MCF 10A (cell line): ENCODE data around the gene CACNA2D2. TPM values are rescaled to one million over a fixed set of nuclear protein-coding genes. Genes with fewer than 3 reads are reported as not detected.

Source experiments
- BruUV-seq: library from RNA; stranded (reverse); fragments of 400-500 nt; replicated peaks from 2 replicates; lab custom pipeline; 2021; lab: Mats Ljungman, UMichigan
- CTCF ChIA-PET: fragments of 300-600 bp; sonication (Branson Sonifier 250); formaldehyde crosslinking; extraction: SDS; loops from one replicate; lab custom pipeline; 2021; ENCODE audit warnings: antibody characterized with exemption, inconsistent platforms; lab: Yijun Ruan, JAX
- POLR2A ChIA-PET: fragments of 300-600, 350-650 bp; sonication (Branson Sonifier 250); formaldehyde crosslinking; extraction: SDS; loops from one replicate; lab custom pipeline; 2020; ENCODE audit warnings: antibody characterized with exemption, inconsistent platforms; lab: Yijun Ruan, JAX
- DNase-seq: peaks from one replicate; pipeline ENCODE4 v3.0.0-alpha.2; 2018; ENCODE audit not compliant: unreplicated experiment
- H3K27ac Mint-ChIP-seq: one replicate; pipeline ENCODE4 v1.8.0; 2022; ENCODE audit warnings: mild to moderate bottlenecking, low read depth, mixed read lengths; ENCODE audit not compliant: unreplicated experiment
- H3K27me3 Mint-ChIP-seq: one replicate; pipeline ENCODE4 v1.8.0; 2022; ENCODE audit warnings: mixed read lengths; ENCODE audit not compliant: insufficient read depth, unreplicated experiment
- H3K36me3 Mint-ChIP-seq: one replicate; pipeline ENCODE4 v1.8.0; 2022; ENCODE audit warnings: mild to moderate bottlenecking, moderate library complexity, mixed read lengths; ENCODE audit not compliant: insufficient read depth, unreplicated experiment
- H3K4me1 Mint-ChIP-seq: one replicate; pipeline ENCODE4 v1.8.0; 2022; ENCODE audit warnings: mixed read lengths; ENCODE audit not compliant: insufficient read depth, unreplicated experiment
- H3K4me3 Mint-ChIP-seq: one replicate; pipeline ENCODE4 v1.8.0; 2022; ENCODE audit warnings: mild to moderate bottlenecking, moderate library complexity, mixed read lengths; ENCODE audit not compliant: unreplicated experiment
- H3K9me3 Mint-ChIP-seq: one replicate; pipeline ENCODE4 v1.8.0; 2022; ENCODE audit warnings: mixed read lengths; ENCODE audit not compliant: unreplicated experiment
- CTCF ChIP-seq: fragments of 200-600 bp; IDR thresholded peaks from one replicate; pipeline ENCODE4 v1.8.0; 2022; ENCODE audit warnings: antibody characterized with exemption, mild to moderate bottlenecking; ENCODE audit not compliant: unreplicated experiment
- intact Hi-C: fragments of 100-400 bp; cut with micrococcal nuclease; formaldehyde crosslinking; loops from 2 replicates; pipeline ENCODE4 v1.14.1; 2022
- total RNA-seq: library from RNA; stranded (reverse); gene quantifications from 2 replicates; pipeline ENCODE4 v1.2.3, GENCODE V29; 2022

The CACNA2D2 gene
- total RNA-seq, 1 experiment from 2014 or later = not detected

- Mint-ChIP-seq H3K27ac (no peak overlapping the region), H3K9me3 (no peaks in the 10 kb centered on the region), H3K4me1 (no peaks in the 10 kb centered on the region), H3K4me3 (no peak overlapping the region), H3K36me3 (no peaks in the 10 kb centered on the region), H3K27me3 (peaks cover 21% of the 10 kb centered on the region)
- CTCF ChIA-PET = interaction anchor here (0.5 to 4.9 kb wide), 2 partner anchors 16 to 155 kb away, joined by 3 to 18 read pairs; no protein-coding TSS in a partner anchor
- no TSS peak for BruUV-seq
- DNase-seq = peak; percentile 71
- POLR2A ChIA-PET = no interaction called here
- no peak for TF ChIP-seq CTCF
- intact Hi-C loops = no loop called here
These were observed 22.6 kb upstream of the CACNA2D2 start for GRCh38 chr3:50525987-50526386.

GRCh38 chr3:50525191-50525910, 21.9 kb upstream of the CACNA2D2 start:
- DNase-seq = no peak
- Mint-ChIP-seq H3K4me1 (no peaks in the 10 kb centered on the region), H3K9me3 (no peaks in the 10 kb centered on the region), H3K27ac (no peak overlapping the region), H3K36me3 (no peaks in the 10 kb centered on the region), H3K27me3 (peaks cover 28% of the 10 kb centered on the region), H3K4me3 (no peak overlapping the region)
- no peak for TF ChIP-seq CTCF
- no TSS peak for BruUV-seq
- ChIA-PET POLR2A (no interaction called here), CTCF (interaction anchor here (0.5 to 4.9 kb wide), 3 partner anchors 17 to 175 kb away, joined by 3 to 18 read pairs (median 3); partner anchors contain the start of genes CYB561D2 and NPRL2)
- intact Hi-C loops = no loop called here

- Mint-ChIP-seq H3K36me3 (no peaks in the 10 kb centered on the region), H3K4me1 (no peaks in the 10 kb centered on the region), H3K9me3 (no peaks in the 10 kb centered on the region), H3K27ac (no peak overlapping the region), H3K4me3 (no peak overlapping the region), H3K27me3 (peaks cover 31% of the 10 kb centered on the region)
- TF ChIP-seq CTCF = no peak
- BruUV-seq = no TSS peak
- ChIA-PET POLR2A (no interaction called here), CTCF (interaction anchor here (0.6 to 4.9 kb wide), 5 partner anchors 13 to 174 kb away, joined by 3 to 32 read pairs (median 6); partner anchors contain the start of genes CYB561D2 and NPRL2)
- intact Hi-C loops = no loop called here
- no peak for DNase-seq
These were observed 21.3 kb upstream of the CACNA2D2 start for GRCh38 chr3:50524746-50525145.

GRCh38 chr3:50523279-50523811, 19.9 kb upstream of the CACNA2D2 start:
- no peak overlapping the region for H3K4me3 Mint-ChIP-seq
- H3K9me3 Mint-ChIP-seq = no peaks in the 10 kb centered on the region
- no TSS peak for BruUV-seq
- CTCF ChIA-PET = interaction anchor here (0.6 to 3.4 kb wide), 9 partner anchors 14 to 91 kb away, joined by 3 to 32 read pairs (median 5); no protein-coding TSS in a partner anchor
- no peaks in the 10 kb centered on the region for H3K4me1 Mint-ChIP-seq
- peaks cover 42% of the 10 kb centered on the region for H3K27me3 Mint-ChIP-seq
- no peak for DNase-seq
- intact Hi-C loops = no loop called here
- POLR2A ChIA-PET = interaction anchor here (0.6 to 0.9 kb wide), 2 partner anchors 11 to 46 kb away, joined by 3 read pairs; partner anchors contain the start of gene HEMK1
- TF ChIP-seq CTCF = no peak
- no peaks in the 10 kb centered on the region for H3K36me3 Mint-ChIP-seq
- no peak overlapping the region for H3K27ac Mint-ChIP-seq
